GM18867 (cell line): ENCODE data around the gene NOA1.

Experiments
- ATAC-seq: cut with Tn5 transposase; IDR thresholded peaks from one replicate; pipeline ENCODE4 v1.9.1; 2021; ENCODE audit warnings: mild to moderate bottlenecking, moderate library complexity; ENCODE audit not compliant: unreplicated experiment

The NOA1 gene

DNA sequence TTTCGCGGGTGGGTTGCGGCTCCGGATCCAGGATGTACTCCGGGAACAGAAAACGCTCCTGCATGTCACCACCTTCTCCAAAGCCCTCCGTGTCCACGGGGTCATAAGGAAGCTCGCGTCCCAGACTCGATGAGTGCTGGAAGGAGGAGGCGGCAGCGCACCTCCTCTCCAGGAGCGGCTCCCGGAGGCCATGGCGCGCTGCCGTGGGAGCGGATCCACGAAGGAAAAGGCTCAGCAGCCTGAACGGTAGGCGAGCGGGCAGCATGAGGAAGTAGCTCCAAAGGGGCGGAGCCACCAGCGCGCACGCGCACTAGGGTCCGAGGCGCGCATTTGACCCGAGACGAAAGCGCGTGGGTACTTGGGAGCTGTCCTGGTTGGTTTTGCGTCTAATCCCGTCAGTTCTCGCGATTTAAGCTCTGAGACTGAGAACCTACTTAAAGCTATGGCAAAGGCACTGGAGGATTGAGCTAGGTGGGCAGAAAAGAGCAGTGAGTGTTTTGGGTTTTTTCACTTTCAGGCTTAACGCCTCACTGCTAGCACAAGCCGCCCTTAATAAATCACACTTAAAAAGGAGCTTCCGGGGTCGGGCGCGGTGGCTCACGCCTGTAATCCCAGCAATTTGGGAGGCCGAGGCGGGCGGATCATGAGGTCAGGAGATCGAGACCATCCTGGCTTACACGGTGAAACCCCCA, at the start of gene NOA1:
Gene NOA1 (minus strand): TSS at position 286 of the 692 bp plus-strand sequence. CDS start 21 bp downstream, at position 265.
- ATAC-seq = peak; percentile 80

DNA sequence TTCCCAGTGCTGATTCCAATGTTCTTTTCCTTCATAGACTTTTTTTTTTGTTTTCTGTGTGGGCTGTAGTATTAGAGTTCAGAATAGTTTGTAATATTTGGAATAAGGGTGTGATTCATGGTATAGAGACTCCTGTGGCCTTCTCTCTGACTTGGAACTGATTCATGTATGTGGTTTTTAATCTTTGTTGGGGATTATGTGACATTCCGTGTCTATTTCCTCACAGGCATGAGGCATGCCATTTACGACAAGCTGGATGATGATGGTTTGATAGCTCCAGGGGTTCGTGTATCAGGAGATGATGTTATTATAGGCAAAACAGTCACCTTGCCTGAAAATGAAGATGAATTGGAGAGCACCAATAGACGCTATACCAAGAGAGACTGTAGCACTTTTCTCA, 45.7 kb upstream of the NOA1 start:
- no peak for ATAC-seq

DNA sequence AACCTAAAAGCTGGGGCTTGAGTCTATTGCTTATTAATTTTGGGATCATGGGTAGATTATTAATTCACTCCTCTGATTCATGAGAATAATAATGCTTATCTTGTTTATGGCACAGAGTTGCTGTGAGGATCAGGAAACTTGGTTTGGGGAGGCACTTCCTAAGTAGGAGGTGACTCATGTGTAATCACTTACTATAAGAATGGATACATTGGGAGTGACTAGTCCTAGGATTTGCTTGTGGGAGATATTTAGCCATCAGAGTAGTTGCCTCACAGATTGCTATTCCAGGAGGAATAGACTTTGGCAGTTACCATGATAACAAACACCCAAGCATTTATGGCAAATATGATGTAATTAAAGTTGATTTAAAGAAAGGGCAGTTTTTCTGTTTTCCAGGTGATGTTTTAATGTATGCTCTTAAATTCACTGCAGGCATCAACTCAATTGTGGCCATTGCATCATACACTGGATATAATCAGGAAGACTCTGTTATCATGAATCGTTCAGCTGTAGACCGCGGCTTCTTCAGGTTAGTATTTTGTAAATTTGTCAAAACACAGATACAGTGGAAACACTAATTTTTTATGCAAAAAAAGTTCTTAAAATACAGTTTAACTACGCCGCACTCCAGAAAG, 43.2 kb upstream of the NOA1 start:
- no peak for ATAC-seq

GRCh38 chr4:57018980-57019379, 41.6 kb upstream of the NOA1 start:
- no peak for ATAC-seq

GRCh38 chr4:57013543-57014120, 36.2 kb upstream of the NOA1 start:
- no peak for ATAC-seq

GRCh38 chr4:56999751-57000150, 22.3 kb upstream of the NOA1 start:
- ATAC-seq = no peak

- ATAC-seq = no peak
Measured at GRCh38 chr4:56995525-56995924, 18.1 kb upstream of the NOA1 start.

GRCh38 chr4:56990109-56990905, 12.9 kb upstream of the NOA1 start:
- no peak for ATAC-seq

DNA sequence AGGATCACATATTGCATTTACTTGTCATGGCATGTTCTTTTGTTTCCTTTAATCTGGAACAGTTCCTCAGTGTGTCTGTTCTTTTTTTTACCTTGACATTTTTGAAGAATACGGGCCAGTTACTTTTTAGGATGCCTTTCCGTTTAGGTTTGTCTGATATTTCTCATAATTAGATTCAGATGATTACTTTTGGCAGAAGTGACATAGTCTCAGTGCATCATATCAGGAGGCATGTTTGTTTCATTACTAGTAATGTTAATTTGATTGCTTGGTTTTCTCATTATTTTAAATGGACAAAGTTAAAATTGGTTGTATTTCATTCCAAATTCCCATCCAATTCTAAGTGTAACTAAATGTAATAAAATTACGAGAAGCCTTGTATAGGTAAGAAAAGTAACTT, 9.5 kb upstream of the NOA1 start:
- no peak for ATAC-seq

GRCh38 chr4:56986192-56986591, 8.8 kb upstream of the NOA1 start:
- ATAC-seq = no peak

DNA sequence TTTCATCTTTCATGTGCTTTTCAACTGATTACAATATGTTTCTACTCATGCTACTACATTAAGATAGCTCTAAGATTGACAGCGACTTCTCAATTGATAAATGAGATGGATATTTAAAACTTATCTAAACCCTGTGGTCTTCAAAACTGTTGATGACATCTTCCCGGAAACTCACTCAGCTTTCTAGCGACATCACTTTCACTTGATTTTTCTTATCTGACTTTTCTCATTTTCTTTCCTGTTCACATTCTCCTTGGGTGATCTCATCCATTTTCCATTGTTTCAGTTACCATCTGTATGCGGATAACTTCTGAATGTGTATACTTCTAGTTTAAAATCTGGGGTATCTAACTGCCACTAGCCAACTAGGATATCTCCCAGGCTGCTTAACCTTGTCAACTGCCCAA, 4.4 kb upstream of the NOA1 start:
- no peak for ATAC-seq

DNA sequence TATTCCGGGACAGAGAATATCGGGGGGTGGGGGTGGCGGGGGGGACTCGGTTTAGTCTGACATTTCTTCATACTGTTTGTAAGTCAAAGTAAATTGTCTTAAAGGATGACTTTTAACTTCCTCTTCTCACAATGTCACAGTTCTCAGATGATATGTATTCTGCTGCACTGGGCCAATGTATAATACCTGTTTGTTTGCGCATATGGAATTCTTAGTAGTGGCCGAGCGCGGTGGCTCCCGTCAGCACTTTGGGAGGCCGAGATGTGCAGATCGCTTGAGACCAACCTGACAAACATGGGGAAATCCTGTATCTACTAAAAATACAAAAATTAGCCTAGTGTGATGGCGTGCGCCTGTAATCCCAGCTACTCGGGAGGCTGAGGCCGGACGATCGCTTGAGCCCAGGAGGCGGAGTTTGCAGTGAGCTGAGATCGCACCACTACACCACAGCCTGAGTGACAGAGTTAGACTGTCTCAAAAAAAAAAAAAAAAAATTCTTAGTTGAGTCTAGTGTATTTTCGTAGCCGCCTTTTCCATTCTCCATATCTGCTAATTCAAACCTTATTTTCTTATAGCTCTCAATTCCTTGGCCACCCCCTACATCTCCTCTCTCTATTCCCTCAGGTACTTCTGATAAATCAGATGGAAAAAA, 2.1 kb upstream of the NOA1 start:
- no peak for ATAC-seq

DNA sequence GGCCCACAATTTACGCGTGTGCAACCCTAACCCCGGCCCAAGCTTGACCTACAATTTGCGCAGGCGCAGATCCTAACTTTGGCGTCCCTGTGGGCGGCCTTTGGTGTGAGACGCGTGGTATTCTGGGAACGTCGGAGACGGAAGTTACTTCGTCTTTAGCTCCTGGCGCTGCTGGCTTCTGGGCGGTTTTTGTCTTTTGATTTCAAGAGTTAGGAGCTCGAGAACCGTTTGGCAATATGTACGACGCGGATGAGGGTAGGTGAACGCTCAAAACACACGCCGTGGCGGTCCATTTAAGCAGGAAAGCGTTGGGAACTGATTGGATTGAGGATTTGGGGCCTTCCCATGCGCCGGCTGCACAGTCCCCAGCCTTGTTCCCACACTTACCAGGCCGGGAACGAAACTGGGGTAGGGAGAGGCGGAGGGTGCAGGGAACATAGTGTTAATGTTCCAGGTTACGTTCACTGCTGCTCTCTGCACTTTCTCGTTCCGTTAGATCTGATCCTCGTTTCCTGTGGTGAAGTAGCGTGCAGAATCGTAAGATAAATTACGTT, 1.4 kb upstream of the NOA1 start, which contains the start of gene POLR2B:
Gene POLR2B (plus strand): TSS at position 147 of the 554 bp plus-strand sequence. CDS start 90 bp downstream, at position 237.
- ATAC-seq = peak; percentile 48

DNA sequence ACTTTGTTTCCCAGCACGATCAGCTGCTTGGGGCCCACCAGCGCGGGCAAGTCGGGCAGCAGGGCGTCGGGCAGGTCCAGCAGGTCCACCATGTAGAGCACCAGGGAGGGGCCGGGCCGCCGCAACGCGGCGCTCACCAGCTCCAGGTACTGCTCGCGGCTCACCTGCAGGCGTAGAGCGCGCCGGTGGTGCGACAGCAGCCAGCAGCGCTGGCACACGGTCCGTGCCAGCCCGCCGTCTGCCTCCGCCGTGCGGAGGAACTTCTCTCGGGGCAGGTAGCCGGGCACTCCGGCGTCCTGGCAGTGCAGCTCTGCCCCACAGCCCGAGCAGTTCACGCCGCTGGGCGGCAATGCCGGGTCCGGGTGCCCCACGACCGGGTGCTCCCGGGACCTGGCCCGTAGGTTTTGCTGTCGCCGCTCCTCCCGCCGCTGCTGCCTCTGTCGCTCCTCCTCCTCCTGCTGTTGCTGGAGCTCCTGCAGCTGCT, 527 bp downstream of the NOA1 start:
- ATAC-seq = peak; percentile 30

DNA sequence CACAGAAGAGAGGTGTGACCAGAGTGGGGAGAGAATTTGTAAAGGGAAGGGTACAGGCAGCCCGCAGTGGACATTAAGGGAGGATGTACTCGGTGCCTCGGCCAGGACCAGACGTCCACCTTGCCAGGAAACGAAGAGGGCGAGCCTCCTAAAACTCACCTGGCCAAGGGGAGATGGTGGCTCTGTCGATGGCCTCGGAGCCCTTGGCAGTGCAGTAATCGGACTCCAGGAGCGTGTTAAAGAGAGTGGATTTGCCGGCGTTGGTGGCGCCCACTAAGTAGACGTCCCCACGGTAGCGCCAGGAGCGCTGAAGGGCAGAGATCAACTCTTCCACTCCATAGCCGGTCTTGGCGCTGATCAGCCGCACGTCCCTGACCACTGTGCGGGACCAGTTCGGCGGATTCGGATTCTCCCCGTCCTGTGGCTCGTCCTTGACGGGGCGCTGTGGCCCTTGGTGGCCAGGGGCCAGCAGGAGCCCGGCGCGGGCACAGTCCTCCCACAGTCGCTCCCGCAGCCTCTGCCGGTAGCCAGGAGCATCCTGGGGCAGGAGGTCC, 1.0 kb downstream of the NOA1 start:
- no peak for ATAC-seq

DNA sequence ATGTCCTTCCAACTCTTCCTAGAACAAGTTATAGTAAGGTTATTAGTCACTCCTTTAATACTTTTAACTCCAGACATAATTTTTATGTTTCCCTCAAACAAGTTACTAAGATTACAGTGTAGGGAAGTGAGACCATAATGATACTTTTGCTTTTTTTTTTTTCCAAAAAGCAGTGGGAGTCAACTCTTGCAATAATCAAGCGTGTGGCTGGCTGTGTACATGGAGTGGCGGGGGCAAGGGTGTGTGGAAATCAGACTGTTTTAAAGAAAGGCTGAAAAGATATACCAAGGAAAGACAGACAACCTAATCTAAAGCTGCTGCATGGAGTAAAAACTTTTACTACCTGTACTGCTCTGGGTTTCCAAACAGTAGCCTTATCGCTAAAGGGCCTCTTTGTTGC, 4.1 kb downstream of the NOA1 start:
- ATAC-seq = no peak

GRCh38 chr4:56972809-56973208, 4.6 kb downstream of the NOA1 start:
- ATAC-seq = no peak

GRCh38 chr4:56972389-56972788, 5.0 kb downstream of the NOA1 start:
- ATAC-seq = no peak

GRCh38 chr4:56971383-56971782, 6.0 kb downstream of the NOA1 start:
- no peak for ATAC-seq

DNA sequence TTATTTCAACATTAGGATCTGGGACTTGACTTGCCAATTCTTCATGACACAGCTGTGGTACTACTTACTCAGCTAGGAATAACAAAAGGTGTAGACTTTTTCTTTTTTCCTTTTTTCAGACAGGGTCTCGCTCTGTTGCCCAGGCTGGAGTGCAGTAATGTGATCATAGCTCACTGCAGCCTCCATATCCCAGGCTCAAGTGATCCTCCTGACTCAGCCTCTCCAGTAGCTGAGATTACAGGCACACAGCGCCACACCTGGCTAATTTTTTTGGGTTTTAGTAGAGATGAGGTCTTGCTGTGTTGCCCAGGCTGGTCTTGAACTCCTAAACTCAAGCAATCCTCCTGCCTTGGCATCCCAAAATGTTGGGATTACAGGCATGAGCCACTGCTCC, 16.3 kb downstream of the NOA1 start:
- ATAC-seq = no peak
